GM21576 (cell line): ENCODE measurements around the gene LBHD1.
"Not testable (repeated sequence)": the region's sequence is repeated elsewhere in the genome, so short reads cannot be mapped to it uniquely, and the experiment has no call there.

ENCODE experiments used
- ATAC-seq: cut with Tn5 transposase; IDR thresholded peaks from one replicate; pipeline ENCODE4 v1.9.1; 2021; ENCODE audit warnings: mild to moderate bottlenecking, moderate library complexity; ENCODE audit not compliant: unreplicated experiment

The LBHD1 gene

DNA sequence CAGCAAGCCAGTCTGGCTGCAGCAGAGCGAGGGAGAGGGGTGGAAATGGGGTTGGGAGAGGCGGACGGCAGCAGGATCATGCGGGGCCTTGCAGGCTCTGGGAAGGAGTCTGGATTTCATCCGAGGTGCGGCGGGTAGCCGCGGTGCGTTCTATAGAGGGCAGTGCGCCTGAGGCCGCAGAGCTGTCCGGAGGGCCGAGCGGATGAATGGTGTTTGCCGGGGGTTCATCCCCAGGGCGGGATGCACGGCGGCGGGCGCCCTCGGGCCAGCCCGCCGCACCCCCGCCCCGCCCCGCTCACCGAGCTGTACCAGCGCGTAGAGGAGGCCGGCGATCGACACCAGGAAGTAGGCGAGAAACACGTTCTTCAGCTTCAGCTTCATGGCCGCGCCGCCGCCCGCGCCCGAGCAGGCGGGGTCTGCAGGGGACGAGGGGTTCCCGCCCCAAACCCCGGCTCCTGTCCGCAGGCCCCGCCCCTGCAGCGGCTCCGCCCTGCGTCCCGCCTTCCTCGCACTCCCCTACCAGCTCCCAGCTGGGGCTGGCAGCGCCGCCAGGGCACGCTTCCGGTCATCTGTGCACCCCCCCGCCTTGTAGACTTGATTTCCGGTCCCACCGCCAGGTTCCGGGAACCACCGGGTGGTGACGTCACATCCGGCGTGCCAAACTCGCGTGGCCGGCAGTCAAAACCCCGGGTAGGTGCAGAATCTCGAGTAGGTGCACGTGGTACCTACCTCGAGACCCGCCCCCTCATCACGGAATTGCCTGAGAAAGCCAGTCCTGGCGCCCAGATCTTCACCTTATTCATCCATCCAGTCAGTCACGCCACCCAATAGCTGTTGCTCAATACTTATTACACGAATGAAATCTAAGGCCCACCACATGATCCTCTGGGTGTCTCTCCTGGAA is 50.2 kb downstream of the LBHD1 start, which contains the start of gene B3GAT3:
Gene B3GAT3 (minus strand): TSS at position 420 of the 904 bp plus-strand sequence. CDS start 39 bp downstream, at position 381.
- peak; percentile 93 for ATAC-seq

DNA sequence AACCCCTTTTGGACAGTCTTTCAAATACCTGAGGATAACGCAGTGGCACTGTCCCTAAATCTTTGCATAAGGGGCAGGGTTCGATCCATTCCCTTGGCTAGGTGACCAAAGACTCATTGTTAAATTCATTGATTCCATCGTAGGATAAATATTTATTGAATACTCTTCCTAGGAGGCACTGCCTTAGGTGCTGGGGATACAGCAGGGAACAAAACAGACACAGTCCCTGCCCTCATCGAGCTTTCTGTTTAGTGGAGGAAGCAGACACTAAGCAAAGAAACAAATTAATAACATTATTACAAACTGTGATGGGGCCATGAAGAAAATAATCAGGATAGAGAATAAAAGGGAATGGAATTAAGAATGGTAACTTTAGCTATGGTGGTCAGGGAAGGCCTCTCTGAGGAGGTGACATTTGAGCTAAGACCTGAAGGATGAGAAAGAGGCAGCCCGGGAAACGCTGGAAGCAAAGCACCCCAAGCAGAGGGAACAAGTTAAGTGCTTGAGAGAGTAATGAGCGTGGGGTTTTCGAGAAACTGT is 51.0 kb downstream of the LBHD1 start:
- no peak for ATAC-seq

DNA sequence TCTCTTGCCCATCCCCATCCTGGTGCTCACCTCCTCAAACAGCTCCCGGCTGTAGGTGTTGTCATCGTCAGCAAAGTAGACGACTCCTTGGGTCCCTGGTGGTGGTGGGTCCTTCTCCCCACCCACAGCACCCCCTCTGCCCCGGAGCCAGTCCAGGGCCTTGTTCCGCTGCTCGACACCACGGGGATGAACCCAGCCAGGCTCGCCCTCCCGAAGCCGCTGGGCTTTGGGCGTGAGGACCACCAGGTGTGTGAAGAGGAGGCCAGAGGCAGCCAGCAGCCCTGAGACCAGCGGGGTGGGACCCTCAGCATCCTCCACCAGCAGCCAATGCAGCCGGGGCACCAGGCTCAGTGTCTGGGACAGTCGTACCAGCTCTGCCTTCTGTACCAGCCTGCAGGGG is 55.1 kb downstream of the LBHD1 start:
- ATAC-seq: not testable (repeated sequence)

GRCh38 chr11:62615521-62615920 is 56.5 kb downstream of the LBHD1 start:
- no peak for ATAC-seq

- ATAC-seq: no peak
Measured at GRCh38 chr11:62614275-62614674, 57.8 kb downstream of the LBHD1 start.

GRCh38 chr11:62613291-62613778 is 58.7 kb downstream of the LBHD1 start:
- ATAC-seq: no peak
